ENCODE measurements around the gene COL9A3.
A peak's percentile ranks its signal among the peaks of the same experiment; 100 is the strongest.
"Not testable (repeated sequence)": the region's sequence is repeated elsewhere in the genome, so short reads cannot be mapped to it uniquely, and the experiment has no call there.

The COL9A3 gene

GRCh38 chr20:62853304-62853703 is 36.5 kb downstream of the COL9A3 start:
- not testable (repeated sequence) for DNase-seq (ENCODE audit: low spot score); FAIRE-seq

GRCh38 chr20:62854121-62854520 is 37.3 kb downstream of the COL9A3 start:
- FAIRE-seq (no peak), DNase-seq (ENCODE audit: low spot score) (no peak)

GRCh38 chr20:62855120-62855519 is 38.3 kb downstream of the COL9A3 start:
- no peak for DNase-seq (ENCODE audit: low spot score)
- FAIRE-seq = no peak

GRCh38 chr20:62856931-62857619 is 40.2 kb downstream of the COL9A3 start:
- DNase-seq (ENCODE audit: low spot score) (no peak), FAIRE-seq (no peak)

- DNase-seq (ENCODE audit: low spot score) (no peak), FAIRE-seq (no peak)
These were observed 41.4 kb downstream of the COL9A3 start for GRCh38 chr20:62858058-62858830.

- FAIRE-seq (no peak), DNase-seq (ENCODE audit: low spot score) (no peak)
These were observed 42.9 kb downstream of the COL9A3 start for GRCh38 chr20:62859721-62860120.

- peak; percentile 63 for DNase-seq (ENCODE audit: low spot score)
- no peak for FAIRE-seq
These were observed 43.6 kb downstream of the COL9A3 start for GRCh38 chr20:62860391-62860923.

GRCh38 chr20:62860924-62861691 is 44.3 kb downstream of the COL9A3 start:
- peak; percentile 60 for DNase-seq (ENCODE audit: low spot score)
- peak; percentile 42 for FAIRE-seq

- DNase-seq (ENCODE audit: low spot score) (peak; percentile 99), FAIRE-seq (peak; percentile 96)
These were observed 45.0 kb downstream of the COL9A3 start, which contains the start of gene TCFL5 for GRCh38 chr20:62861726-62862336. Gene TCFL5 (minus strand): TSS chr20:62861822. CDS start chr20:62861670, 152 bp downstream.

- DNase-seq (ENCODE audit: low spot score) = no peak
- FAIRE-seq = no peak
These were observed 47.4 kb downstream of the COL9A3 start for GRCh38 chr20:62864207-62864606.

GRCh38 chr20:62872184-62872847 is 55.5 kb downstream of the COL9A3 start:
- FAIRE-seq (no peak), DNase-seq (ENCODE audit: low spot score) (no peak)

GRCh38 chr20:62872862-62873261 is 56.0 kb downstream of the COL9A3 start:
- DNase-seq (ENCODE audit: low spot score) (no peak), FAIRE-seq (no peak)

- DNase-seq (ENCODE audit: low spot score) = no peak
- no peak for FAIRE-seq
These were observed 56.4 kb downstream of the COL9A3 start for GRCh38 chr20:62873280-62873679.

- FAIRE-seq; DNase-seq (ENCODE audit: low spot score): not testable (repeated sequence)
These were observed 56.8 kb downstream of the COL9A3 start for GRCh38 chr20:62873681-62874031.

GRCh38 chr20:62874964-62875344 is 58.1 kb downstream of the COL9A3 start:
- DNase-seq (ENCODE audit: low spot score) = peak; percentile 44
- no peak for FAIRE-seq

GRCh38 chr20:62875419-62876361 is 58.8 kb downstream of the COL9A3 start:
- DNase-seq (ENCODE audit: low spot score) (peak; percentile 92), FAIRE-seq (peak; percentile 96)

GRCh38 chr20:62876501-62876901 is 59.7 kb downstream of the COL9A3 start:
- FAIRE-seq (no peak), DNase-seq (ENCODE audit: low spot score) (no peak)

GRCh38 chr20:62876902-62877816 is 60.3 kb downstream of the COL9A3 start:
- DNase-seq (ENCODE audit: low spot score) (no peak), FAIRE-seq (no peak)
